GM23248 (cell line): Measurements from ENCODE around the gene SRP9.

Experiments used
- EZH2 ChIP-seq: fragments of 200-600 bp; sonication (generic); IDR thresholded peaks from 2 replicates; pipeline ENCODE4 v1.6.1; 2018; ENCODE audit warnings: antibody characterized with exemption, mild to moderate bottlenecking; ENCODE audit not compliant: insufficient read depth, poor library complexity, severe bottlenecking
- EZH2phosphoT487 ChIP-seq: fragments of 200-600 bp; sonication (generic); IDR thresholded peaks from 2 replicates; pipeline ENCODE4 v1.6.1; 2018; ENCODE audit warnings: antibody characterized with exemption, moderate library complexity, mild to moderate bottlenecking, low read depth; ENCODE audit not compliant: insufficient read depth

GRCh38 chr1:225827076-225827475 is 49.5 kb downstream of the SRP9 start:
- no peak for TF ChIP-seq EZH2
- TF ChIP-seq EZH2phosphoT487: no peak
